Suppressor macrophage (primary cell): ENCODE results near the gene LRIG2.
"Not testable (repeated sequence)": the region's sequence is repeated elsewhere in the genome, so short reads cannot be mapped to it uniquely, and the experiment has no call there.

Experiments
- DNase-seq, 4 experiments: peaks; one replicate each; pipeline ENCODE4 v3.0.0-alpha.2; 2020 to 2022

The LRIG2 gene

GRCh38 chr1:113128116-113128515 lies 55.1 kb downstream of the LRIG2 start:
- no peak for DNase-seq

DNA sequence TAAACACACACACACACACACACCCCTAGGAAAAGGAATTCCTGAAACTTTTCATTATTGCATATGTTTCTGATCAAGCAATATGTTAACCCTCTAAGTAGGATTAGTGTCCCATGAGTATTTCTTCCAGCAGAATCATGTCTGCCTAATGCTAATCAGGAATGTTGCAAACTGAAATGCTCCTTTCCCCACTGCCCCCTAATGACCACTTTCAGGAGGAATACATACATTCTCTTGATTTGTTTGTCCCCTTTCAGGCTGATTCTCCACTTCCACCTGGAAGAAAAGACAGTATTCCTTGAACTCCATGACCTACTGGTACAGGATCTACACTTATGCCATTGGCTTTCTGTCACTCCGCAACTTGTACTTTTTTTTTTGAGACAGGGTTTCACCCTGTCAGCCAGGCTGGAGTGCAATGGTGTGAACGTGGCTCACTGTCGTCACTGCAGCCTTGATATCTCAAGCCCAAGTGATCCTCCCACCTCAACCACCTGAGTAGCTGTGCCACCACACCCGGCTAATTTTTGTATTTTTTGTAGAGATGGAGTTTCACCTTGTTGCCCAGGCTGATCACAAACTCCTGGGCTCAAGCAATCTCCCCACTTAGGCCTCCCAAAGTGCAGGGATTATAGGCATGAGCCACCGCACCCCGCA lies 56.7 kb downstream of the LRIG2 start:
- DNase-seq = no peak

DNA sequence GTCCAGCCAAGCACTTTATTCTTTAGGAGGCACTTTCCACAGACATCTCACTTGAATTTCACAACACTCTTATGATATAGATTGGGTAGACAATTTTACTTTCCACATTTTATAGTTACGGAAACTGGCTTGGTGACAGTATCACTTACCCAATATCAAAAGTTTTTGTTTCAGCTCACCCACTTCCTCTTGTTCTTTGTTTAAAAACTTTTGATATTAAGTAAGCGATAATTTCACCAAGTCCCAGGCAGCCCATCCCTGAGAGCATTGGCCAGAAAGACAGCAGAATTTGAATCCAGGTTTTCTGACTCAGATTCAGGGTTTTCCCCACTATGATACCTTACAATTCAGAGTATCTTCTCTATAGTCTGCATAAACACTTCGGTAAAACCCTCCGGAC lies 60.0 kb downstream of the LRIG2 start:
- peak; percentile 19 to 75 (median 57) for DNase-seq

DNA sequence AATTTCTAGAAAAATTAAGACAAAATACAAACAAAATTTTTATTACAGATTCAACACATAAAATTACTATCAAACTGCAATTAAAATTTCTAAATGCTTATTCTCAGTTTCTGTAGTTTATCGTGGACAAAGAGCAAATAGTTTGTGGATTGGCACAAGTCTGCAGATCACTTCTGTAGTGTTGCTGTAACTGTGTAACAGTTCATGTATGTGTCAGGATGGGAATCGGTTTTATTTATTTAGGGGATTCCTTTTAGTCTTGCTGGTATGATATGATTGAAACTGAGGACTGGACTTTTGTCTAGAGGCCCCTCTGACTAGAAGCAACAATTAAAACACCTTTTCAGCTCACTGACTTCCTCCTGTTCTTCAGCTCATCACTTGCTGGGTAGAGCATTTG lies 60.8 kb downstream of the LRIG2 start:
- DNase-seq = no peak

DNA sequence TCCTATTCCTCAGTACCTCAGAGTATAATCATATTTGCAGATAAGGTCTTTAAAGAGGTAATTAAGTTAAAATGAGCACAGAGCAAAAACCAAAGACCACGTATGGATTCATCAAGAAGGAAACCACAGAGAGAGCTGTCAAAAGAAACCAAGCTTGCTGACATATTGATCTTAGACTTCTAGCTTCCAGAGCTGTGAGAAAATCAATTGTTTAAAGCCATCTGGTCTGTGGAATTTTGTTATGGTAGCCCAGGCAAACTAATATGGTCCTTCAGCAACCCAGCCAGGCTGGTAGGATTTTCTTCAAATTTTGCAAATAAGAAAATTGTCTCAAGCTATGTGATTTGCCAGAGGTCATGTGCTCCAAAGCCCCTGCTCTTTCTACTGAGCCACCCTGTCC lies 62.5 kb downstream of the LRIG2 start:
- DNase-seq = no peak

DNA sequence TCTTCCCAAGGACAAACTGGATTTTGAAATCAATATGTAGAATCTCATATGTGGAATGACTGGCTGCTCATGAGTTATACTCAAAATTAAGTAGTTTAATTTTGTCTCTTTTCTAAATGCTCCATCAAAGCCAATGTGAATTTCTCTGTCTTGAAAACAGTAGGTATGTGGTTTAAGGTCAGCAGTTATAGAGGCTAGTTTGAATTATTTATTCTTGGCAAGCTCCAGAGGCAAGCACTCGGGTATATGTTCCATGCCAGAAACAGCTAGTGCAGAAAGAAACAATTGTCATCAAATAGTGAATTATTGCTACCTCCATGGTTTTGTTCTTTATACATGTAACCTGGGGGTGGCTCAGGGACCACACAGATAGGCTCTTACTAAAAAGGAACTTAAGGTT lies 63.5 kb downstream of the LRIG2 start:
- no peak for DNase-seq

DNA sequence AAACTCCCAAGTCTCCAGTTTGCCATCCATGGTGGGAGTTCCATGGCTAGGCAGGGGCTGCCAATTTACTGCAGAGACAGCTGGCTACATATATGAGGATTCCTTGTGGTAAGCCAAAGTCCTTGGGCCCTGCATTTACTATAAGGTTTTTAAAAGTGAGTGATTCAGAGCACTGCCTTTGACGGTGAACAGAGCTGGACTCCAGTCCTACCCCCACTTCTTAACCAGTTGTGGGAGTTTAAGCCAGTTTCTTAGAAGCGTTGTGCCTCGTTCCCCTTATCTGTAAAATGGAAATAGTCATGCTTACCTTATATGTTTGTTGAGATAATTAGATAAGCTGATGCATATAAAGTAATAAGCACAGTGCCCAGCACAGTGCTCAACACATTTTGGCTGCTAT lies 64.6 kb downstream of the LRIG2 start:
- no peak for DNase-seq

DNA sequence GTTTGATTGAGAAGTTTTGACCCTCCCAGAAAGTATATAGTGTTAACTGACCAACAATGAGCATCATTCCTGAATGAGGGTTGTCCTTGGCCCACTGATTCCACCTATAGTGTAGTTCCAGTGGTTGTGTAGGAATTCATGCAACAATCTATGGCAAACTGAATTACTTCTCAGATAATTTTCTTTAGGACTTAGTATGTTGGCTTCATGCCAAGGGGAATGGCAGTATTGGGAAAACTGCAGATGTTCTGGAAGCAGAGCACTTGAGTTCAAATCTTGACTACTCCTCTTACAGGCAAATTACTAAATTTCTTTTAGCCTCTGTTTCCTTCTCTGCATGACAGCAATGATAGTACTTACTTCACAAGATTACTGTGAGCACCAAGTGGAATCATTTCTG lies 65.8 kb downstream of the LRIG2 start:
- DNase-seq = no peak

GRCh38 chr1:113140176-113140575 lies 67.2 kb downstream of the LRIG2 start:
- no peak for DNase-seq

DNA sequence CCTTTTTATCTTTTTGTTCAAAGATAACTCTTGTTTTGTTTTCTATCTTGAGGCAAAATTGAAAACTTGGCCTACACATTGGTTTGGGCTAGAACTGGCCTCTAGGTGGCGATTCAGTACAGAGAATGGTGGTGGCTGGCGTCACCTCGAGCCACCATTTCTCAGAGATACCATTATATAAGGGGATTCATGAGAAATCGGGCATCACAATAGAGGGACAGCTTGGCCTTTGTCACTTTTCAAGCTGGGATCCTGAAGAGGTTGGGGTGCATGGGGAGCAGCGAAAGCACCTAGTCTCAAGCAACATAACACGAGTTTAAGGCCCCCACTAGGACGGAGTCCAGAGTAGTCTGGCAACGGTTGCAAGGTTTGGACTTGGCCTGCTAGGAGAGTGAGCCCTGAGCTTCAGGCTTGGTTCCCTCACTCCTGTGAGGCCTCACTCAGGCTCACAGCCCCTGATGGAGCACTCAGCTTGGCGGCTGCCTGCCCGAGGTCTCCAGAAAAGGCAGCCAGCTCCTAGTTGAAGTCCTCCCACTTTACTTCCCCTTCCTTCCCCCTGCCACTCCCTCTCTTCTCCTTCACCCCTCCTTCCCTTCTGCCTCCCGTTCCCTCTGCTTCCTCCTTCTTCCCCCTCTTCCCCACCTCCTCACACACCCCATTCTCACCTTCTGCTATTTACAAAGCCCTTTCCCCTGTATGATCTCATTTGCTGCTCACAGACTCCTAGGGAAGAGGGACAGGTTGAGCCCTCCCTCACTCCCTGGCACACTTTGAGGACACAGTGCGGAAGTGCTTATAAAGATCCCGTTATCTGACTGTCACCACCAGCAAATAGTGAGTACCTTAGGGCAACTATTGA lies 67.8 kb downstream of the LRIG2 start:
- DNase-seq = peak; percentile 64 to 77 (median 68)

DNA sequence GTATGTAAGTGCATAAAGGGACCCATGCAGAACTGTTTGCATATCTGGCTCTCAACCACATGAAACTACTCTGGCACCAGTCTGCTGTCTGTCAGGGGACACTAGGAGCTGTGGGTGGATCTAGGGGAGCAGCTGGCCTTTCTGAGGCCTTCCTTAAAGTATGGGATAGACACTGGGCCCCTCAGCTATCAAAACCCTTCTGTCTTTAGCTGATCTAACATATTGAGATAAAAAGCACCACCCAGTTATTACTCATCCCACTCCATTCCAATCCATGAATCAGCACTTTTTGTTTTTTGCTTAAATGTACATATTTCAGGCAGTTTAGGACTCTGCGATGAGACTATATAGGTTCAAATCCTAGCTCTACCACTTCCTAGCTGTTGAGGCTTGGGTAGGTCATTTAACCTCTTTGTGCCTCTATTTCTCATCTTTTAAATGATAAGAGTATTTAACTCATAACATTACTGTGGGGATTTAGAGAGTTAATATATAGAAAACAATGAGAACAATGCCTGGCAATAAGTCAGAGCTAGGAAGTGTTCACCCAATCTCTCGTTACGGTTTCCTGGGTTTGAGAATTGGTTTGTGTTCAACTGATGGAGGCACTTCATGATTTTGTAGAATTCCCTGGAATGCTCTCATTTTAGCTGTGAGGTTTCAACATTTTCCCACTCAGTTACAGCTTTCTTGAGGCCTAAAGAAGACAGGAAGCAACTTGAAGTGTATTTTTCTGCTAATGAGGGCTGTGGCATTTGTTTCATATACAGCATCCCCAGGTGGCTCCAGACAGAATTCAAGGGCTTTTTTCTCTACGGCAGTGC lies 68.9 kb downstream of the LRIG2 start:
- DNase-seq = peak in 3 of 4 experiments; percentile 12 to 35 (median 22)

DNA sequence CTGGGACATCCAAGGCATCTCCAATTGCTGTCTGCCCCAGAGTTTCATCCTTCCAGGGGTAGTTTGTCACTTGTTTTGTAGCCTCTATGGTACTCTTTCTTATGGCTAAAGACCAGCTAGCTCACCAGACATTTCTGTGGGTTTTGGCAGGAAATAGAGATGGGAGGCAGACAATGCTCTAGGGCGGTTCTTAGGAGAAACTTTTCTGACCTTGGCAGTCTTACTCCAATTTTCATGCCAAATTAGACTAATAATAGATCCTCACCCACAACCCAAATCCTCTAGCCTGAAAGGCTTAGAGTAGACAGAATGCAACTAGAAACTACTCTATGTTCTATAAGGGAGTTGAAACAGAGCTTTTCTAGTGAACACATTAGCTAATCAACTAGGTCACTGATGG lies 69.8 kb downstream of the LRIG2 start:
- DNase-seq = no peak

- DNase-seq = no peak
Measured at GRCh38 chr1:113146242-113147072, 73.5 kb downstream of the LRIG2 start.

GRCh38 chr1:113147073-113147625 lies 74.2 kb downstream of the LRIG2 start:
- DNase-seq = no peak

DNA sequence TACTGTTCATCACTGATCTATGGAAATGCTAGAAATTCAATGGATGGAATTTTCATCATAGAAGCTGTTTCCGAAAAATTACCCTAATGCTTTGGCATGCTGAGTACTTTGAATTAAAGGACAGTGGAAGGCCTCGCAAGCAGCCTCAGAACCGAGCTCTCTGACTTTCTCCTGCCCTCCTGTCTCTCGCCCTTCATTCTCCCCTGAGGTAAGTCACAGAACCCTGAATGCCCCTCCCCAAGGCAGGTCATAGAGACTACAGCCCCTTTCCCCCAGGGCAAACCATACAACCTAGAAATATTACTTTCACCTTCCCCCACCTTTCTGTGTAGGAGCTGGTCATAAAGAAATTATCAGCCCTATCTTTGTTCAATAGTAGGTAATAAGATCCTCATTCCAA lies 74.8 kb downstream of the LRIG2 start:
- no peak for DNase-seq

- DNase-seq = not testable (repeated sequence)
Measured at GRCh38 chr1:113150494-113150893, 77.5 kb downstream of the LRIG2 start.

- DNase-seq = no peak
Measured at GRCh38 chr1:113153116-113153803, 80.3 kb downstream of the LRIG2 start.

DNA sequence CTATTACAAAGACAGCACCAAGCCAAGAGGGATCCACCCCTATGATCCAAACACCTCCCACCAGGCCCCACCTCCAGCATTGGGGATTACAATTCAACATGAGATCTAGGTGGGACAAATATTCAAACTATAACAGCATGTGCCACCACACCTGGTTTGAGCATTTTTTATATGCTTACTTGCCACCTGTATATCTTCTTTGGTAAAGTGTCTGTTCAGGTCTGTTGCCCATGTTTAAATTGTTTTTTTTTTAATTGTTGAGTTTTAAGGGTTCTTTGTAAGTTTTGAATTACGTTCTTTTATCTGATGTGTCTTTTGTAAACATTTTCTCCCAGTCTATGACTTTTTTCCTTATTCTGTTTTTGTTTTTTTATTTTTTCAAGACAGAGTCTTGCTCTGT lies 83.4 kb downstream of the LRIG2 start:
- DNase-seq = no peak

DNA sequence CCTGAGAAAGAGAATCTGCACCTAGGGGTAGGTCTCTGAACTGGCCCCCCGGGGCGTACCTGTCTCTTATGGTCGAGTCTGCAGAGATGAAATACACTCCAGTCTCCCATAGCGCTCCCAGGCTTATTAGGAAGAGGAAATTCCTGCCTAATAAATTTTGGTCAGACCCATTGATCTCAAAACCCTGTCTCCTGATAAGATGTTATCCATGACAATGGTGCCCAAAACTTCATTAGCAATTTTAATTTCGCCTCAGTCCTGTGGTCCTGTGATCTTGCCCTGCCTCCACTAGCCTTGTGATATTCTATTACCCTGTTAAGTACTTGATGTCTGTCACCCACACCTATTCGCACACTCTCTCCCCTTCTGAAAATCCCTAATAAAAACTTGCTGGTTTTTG lies 85.7 kb downstream of the LRIG2 start:
- not testable (repeated sequence) for DNase-seq

- DNase-seq = no peak
Measured at GRCh38 chr1:113166473-113166872, 93.5 kb downstream of the LRIG2 start.

DNA sequence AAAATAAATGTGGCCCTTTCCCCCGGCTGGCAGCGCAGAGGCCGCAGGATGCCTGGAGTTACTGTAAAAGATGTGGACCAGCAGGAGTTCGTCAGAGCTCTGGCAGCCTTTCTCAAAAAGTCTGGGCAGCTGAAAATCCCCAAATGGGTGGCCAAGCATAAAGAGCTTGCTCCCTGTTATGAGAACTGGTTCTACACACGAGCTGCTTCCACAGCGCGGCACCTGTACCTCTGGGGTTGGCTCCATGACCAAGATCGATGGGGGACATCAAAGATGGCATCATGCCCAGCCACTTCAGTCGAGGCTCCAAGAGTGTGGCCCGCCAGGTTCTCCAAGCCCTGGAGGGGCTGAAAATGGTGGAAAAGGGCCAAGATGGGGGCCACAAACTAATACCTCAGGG lies 95.9 kb downstream of the LRIG2 start:
- no peak for DNase-seq
